ENCODE results near the gene GCNT1. TPM values are rescaled to one million over a fixed set of nuclear protein-coding genes. Genes with fewer than 3 reads are reported as not detected.

Gene GCNT1
- total and polyA plus RNA-seq, 2 of the 4 experiments (the other 2 are of a cell fraction): 12.5 to 46.6 TPM

DNA sequence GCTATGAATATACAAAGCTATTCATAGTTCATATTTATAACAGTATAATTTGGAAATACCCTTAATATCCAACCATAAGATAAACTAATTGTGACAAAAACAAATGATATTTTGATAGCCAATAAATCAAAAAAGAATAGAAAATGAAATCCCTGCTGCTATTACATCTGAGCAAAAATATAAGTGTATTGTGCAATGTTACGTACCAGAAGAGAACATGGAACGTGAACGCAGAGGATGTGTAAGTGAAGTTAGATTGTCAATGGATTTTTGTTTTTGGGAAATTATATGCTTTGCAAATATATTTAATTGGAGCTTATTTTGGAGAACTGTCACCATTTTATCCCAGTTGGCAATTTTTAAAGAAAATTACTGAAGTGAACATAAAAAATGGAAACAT lies 15.4 kb downstream of the GCNT1 start:
- no peak overlapping the region for H4K5ac ChIP-seq (ENCODE audit: low read depth, low read length)
- ChIA-PET POLR2A (ENCODE audit: unreplicated experiment) (no interaction called here), CTCF (no interaction called here)
- H3K27ac ChIP-seq (ENCODE audit: insufficient read depth, low read length): no peak overlapping the region
- no peak overlapping the region for H3K56ac ChIP-seq (ENCODE audit: extremely low read depth, insufficient read depth, low read length)
- no peak overlapping the region for H2BK5ac ChIP-seq (ENCODE audit: low read depth, low read length, poor library complexity, severe bottlenecking)
- no peak overlapping the region for H4K91ac ChIP-seq (ENCODE audit: insufficient read depth, low read depth, low read length)
- H3K36me3 ChIP-seq (ENCODE audit: control insufficient read depth, insufficient read depth, low read length): no peaks in the 10 kb centered on the region
- no peak overlapping the region for H3K18ac ChIP-seq (ENCODE audit: low read depth, low read length)
- intact Hi-C loops (cut with micrococcal nuclease) (no loop called here), dilution Hi-C loops (cut with HindIII; ENCODE audit: low sequenced_read_pairs, unreplicated experiment) (no loop called here), in situ Hi-C loops (cut with MboI; ENCODE audit: low sequenced_read_pairs) (no loop called here)
- no peak overlapping the region for H3K4me2 ChIP-seq (ENCODE audit: low read depth, low read length)
- H2AFZ ChIP-seq (replicated peaks; ENCODE audit: low read length, poor library complexity): no peak overlapping the region
- H3K9me3 ChIP-seq (ENCODE audit: control insufficient read depth, insufficient read depth, low read length): no peaks in the 10 kb centered on the region; the same call in 1 of the 2 replicates
- no peak overlapping the region for H3K14ac ChIP-seq (replicated peaks; ENCODE audit: low read depth, low read length)
- no peak overlapping the region for H3K23ac ChIP-seq (ENCODE audit: low read depth, low read length)
- ATAC-seq (ENCODE audit: low read depth) (no peak), DNase-seq (no peak)
- no peaks in the 10 kb centered on the region for H4K20me1 ChIP-seq (ENCODE audit: insufficient read depth, low read length)
- no peak overlapping the region for H2AK9ac ChIP-seq (replicated peaks; ENCODE audit: low read depth, low read length, poor library complexity)
- no peaks in the 10 kb centered on the region for H3K9me1 ChIP-seq (ENCODE audit: insufficient read depth, low read length)
- H3K27me3 ChIP-seq (ENCODE audit: control insufficient read depth, insufficient read depth, low read length): no peaks in the 10 kb centered on the region
- no TSS peak for BruUV-seq (replicated peaks)
- H3K4ac ChIP-seq (ENCODE audit: low read depth, low read length): no peak overlapping the region
- no peak overlapping the region for H2BK20ac ChIP-seq (ENCODE audit: low read depth, low read length)
- no CpG with 5 or more reads among the region's 3 CpGs for WGBS, 2 experiments (ENCODE audit: extremely low coverage in 2 of 2, insufficient read length in 1 of 2)
- no peak overlapping the region for H3K9ac ChIP-seq (ENCODE audit: low read depth, low read length)
- H4K8ac ChIP-seq (ENCODE audit: low read depth in 2 of 2, low read length in 2 of 2): no peak overlapping the region
- H2BK120ac ChIP-seq (ENCODE audit: low read depth, low read length): no peak overlapping the region
- no peak overlapping the region for H3K4me3 ChIP-seq (ENCODE audit: insufficient read depth, low read depth, low read length)
- H3K4me1 ChIP-seq (ENCODE audit: control insufficient read depth, insufficient read depth, low read length): no peaks in the 10 kb centered on the region
- H2AK5ac ChIP-seq (ENCODE audit: low read depth, low read length): no peak overlapping the region
- H2BK15ac ChIP-seq (ENCODE audit: low read depth, low read length): no peak overlapping the region
- TF ChIP-seq FOS (IDR thresholded peaks at IDR 0.05; ENCODE audit: low read depth, low read length): no peak
- TF ChIP-seq CEBPB (IDR thresholded peaks at IDR 0.05; ENCODE audit: low read depth, low read length): peak; percentile 72
- TF ChIP-seq, protein P1, sequence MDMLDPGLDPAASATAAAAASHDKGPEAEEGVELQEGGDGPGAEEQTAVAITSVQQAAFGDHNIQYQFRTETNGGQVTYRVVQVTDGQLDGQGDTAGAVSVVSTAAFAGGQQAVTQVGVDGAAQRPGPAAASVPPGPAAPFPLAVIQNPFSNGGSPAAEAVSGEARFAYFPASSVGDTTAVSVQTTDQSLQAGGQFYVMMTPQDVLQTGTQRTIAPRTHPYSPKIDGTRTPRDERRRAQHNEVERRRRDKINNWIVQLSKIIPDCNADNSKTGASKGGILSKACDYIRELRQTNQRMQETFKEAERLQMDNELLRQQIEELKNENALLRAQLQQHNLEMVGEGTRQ (IDR thresholded peaks at IDR 0.05; ENCODE audit: low read depth, low read length): no peak
- TF ChIP-seq RFX5 (IDR thresholded peaks at IDR 0.05; ENCODE audit: low read depth, low read length): no peak
- no peak for TF ChIP-seq SMC3 (IDR thresholded peaks at IDR 0.05; ENCODE audit: low read depth, low read length)
- peaks cover 0 to 5% of the 10 kb centered on the region in 2 experiments; a peak in 2 of 4 replicates for H3K79me1 ChIP-seq (ENCODE audit: low read depth in 1 of 2, low read length in 2 of 2)
